ENCODE data around the gene MCF2L2.

The MCF2L2 gene

DNA sequence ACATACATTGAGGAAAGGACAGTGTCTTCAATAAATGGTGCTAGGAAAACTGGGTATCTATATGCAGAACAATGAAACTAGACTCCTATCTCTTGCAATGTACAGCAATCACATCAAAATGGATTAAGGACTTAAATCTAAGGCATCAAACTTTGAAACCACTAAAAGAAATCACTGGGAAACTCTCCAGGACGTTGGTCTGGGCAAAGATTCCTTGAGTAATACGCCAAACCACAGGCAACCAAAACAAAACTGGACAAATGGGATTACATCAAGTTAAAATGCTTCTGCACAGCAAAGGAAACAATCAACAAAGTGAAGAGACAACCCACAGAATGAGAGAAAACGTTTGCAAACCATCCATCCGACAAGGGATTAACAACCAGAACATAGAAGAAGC lies 280.4 kb downstream of the MCF2L2 start:
- no peak for DNase-seq (ENCODE audit: low read depth in 4 of 4, low spot score in 1 of 4)

GRCh38 chr3:183144363-183144762 lies 284.1 kb downstream of the MCF2L2 start:
- no peak for DNase-seq (ENCODE audit: low read depth in 4 of 4, low spot score in 1 of 4)

- DNase-seq (ENCODE audit: low read depth in 4 of 4, low spot score in 1 of 4), result no peak
These were observed 286.2 kb downstream of the MCF2L2 start for GRCh38 chr3:183142199-183142598.

DNA sequence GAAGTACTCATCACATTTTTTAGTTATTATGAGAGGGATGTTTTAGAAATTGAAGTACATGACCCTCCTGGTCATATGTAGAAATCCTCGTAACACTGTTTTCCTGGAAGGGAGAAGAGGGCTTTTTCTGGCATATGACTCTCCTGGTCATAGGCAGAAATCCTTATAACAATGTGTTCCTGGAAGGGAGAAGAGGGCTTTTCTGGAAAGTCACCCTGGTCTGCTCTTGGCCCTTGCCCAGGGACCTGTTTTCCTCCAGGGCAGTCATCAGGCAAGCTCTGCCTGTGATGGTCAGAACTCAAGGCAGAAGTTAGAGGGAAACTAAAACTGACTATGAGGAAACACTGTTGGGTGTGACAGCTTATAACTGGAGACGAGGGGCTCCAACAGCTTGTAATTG lies 293.6 kb downstream of the MCF2L2 start:
- no peak for DNase-seq (ENCODE audit: low read depth in 4 of 4, low spot score in 1 of 4)

GRCh38 chr3:183132409-183132808 lies 296.0 kb downstream of the MCF2L2 start:
- no peak for DNase-seq (ENCODE audit: low read depth in 4 of 4, low spot score in 1 of 4)

DNA sequence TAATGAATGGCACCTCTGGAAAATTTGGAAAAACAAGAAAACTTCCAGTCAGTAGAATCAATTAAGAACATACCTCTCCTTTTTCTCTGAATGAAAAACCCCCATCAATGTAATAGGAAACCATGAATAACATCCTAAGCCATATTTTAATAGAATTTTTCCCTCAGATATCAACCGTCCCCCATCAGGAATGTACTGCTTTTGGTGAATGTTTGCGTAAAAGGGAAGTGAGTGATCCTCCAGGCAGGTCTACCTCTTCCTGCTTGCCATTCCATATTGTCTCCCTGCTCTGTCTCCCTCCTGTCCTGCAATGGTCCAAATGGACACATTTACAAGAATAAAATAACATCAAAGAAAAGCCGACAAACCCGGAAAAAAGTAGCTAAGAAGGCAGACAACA lies 296.7 kb downstream of the MCF2L2 start:
- DNase-seq (ENCODE audit: low read depth in 4 of 4, low spot score in 1 of 4), result no peak

DNA sequence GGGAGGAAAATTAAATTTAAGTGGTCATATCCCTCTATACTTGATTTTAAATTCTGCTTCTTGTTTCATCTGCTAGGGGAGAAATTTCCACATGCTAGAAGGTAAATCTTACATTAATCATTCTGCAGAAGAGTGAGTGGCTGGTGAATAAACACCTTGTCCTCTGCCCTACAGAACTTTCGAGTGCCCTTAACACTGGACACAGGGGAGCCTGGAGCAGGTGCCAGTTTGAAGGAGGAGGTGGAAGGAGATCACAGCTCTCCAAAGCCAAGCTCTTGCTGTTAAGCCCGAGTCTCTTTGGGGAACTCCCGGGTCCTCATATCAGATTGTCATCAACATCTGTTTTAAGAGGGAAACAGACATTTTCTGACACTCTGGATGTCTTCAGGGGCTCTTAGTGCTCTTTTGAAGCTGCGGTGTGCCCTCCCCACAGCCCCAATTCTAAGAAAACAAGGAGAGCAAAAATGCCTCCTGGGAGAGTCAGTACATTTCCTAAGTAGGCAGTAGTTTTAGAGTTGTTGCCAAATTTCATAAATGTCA lies 297.2 kb downstream of the MCF2L2 start:
- DNase-seq (ENCODE audit: low read depth in 4 of 4, low spot score in 1 of 4), result no peak

DNA sequence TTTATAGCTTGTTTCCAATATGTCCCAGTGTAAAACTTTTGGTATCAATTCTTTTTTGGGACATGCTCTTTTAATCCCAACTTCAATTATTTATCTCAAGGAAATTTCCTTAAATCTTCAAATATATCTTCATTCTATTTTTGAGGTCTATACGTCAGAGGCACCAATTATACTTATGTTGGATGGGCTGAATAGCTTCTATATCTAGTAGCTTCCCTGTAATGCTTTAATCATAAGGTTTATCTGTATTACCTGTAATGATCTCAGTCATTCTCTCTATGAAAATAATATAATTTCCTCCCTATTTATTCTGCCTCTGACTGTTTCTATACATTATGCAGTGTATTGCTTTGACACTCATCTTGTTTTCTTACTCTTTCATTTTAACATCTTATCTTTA lies 299.2 kb downstream of the MCF2L2 start:
- no peak for DNase-seq (ENCODE audit: low read depth in 4 of 4, low spot score in 1 of 4)

- DNase-seq (ENCODE audit: low read depth in 4 of 4, low spot score in 1 of 4), result no peak
These were observed 299.7 kb downstream of the MCF2L2 start for GRCh38 chr3:183128709-183129108.
